Left ventricle myocardium inferior (tissue), 1 donor: Measurements from ENCODE around the gene NDUFC2. TPM values are rescaled to one million over a fixed set of nuclear protein-coding genes. Genes with fewer than 3 reads are reported as not detected.
"Not testable (repeated sequence)": the region's sequence is repeated elsewhere in the genome, so short reads cannot be mapped to it uniquely, and the experiment has no call there.

Experiments
- DNase-seq: peaks from one replicate; pipeline ENCODE4 v3.0.0-alpha.2; 2020
- H3K27ac ChIP-seq: fragments of 200-600 bp; replicated peaks from 2 replicates; pipeline ENCODE4 v1.8.0; 2021
- H3K27me3 ChIP-seq: fragments of 200-600 bp; 2 replicates; pipeline ENCODE4 v1.8.0; 2021; ENCODE audit warnings: low read depth
- H3K36me3 ChIP-seq: fragments of 200-600 bp; 2 replicates; pipeline ENCODE4 v1.8.0; 2021
- H3K4me1 ChIP-seq: fragments of 200-600 bp; 2 replicates; pipeline ENCODE4 v1.8.0; 2021
- H3K4me3 ChIP-seq: fragments of 200-600 bp; 2 replicates; pipeline ENCODE4 v1.8.0; 2021; ENCODE audit warnings: mild to moderate bottlenecking, moderate library complexity
- H3K9me3 ChIP-seq: fragments of 200-600 bp; replicated peaks from 2 replicates; pipeline ENCODE4 v1.8.0; 2021
- intact Hi-C: fragments of 100-400 bp; cut with micrococcal nuclease; formaldehyde crosslinking; loops from one replicate; pipeline ENCODE4 v1.11.0; 2022
- total RNA-seq: library from RNA; stranded (reverse); fragmentation: NEBNext Ultra II Directional; extraction: Animal tissue kit (Norgen Biotek cat#: 25700); gene quantifications from one replicate; pipeline ENCODE4 v1.2.1, GENCODE V29; 2021
- TF ChIP-seq, protein P1 (sequence below): fragments of 200-600 bp; IDR thresholded peaks from 2 replicates; pipeline ENCODE4 v1.8.0; 2021; ENCODE audit warnings: antibody characterized with exemption, mild to moderate bottlenecking, borderline replicate concordance
- donor health status: DM: no; HTN: yes; CAD: no; lungs with severe emphysema.

NDUFC2 gene
- total RNA-seq, 1 donor from 2014 or later: 295 TPM

- no peak overlapping the region for H3K4me3 ChIP-seq
- peaks cover 19% of the 10 kb centered on the region for H3K4me1 ChIP-seq
- TF ChIP-seq, protein P1, sequence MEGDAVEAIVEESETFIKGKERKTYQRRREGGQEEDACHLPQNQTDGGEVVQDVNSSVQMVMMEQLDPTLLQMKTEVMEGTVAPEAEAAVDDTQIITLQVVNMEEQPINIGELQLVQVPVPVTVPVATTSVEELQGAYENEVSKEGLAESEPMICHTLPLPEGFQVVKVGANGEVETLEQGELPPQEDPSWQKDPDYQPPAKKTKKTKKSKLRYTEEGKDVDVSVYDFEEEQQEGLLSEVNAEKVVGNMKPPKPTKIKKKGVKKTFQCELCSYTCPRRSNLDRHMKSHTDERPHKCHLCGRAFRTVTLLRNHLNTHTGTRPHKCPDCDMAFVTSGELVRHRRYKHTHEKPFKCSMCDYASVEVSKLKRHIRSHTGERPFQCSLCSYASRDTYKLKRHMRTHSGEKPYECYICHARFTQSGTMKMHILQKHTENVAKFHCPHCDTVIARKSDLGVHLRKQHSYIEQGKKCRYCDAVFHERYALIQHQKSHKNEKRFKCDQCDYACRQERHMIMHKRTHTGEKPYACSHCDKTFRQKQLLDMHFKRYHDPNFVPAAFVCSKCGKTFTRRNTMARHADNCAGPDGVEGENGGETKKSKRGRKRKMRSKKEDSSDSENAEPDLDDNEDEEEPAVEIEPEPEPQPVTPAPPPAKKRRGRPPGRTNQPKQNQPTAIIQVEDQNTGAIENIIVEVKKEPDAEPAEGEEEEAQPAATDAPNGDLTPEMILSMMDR: no peak
- H3K36me3 ChIP-seq: peaks cover 32% of the 10 kb centered on the region
- intact Hi-C loops: no loop called here
- no peaks in the 10 kb centered on the region for H3K27me3 ChIP-seq
- DNase-seq: no peak
- H3K27ac ChIP-seq: no peak overlapping the region
- no peaks in the 10 kb centered on the region for H3K9me3 ChIP-seq
Observed at GRCh38 chr11:78097666-78098385, 18.2 kb upstream of the NDUFC2 start.

DNA sequence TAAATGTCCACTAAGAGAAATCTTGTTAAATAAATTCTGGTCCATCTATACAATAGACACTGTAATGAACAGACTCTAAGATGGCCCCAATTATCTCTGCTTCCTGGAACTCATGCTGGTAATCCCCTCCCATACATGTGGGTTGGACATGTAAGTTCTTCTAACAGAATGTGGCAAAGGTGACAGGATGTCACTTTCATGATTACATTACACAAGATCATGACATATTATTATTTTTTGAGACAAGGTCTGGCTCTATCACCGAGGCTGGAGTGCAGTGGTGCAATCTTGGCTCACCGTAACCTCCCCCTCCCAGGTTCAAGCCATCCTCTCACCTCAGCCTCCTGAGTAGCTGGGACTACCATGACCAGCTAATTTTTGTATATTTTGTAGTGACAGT is 14.6 kb upstream of the NDUFC2 start:
- TF ChIP-seq, protein P1: no peak
- no peak for DNase-seq
- Histone ChIP-seq H3K4me3 (no peak overlapping the region), H3K27me3 (no peaks in the 10 kb centered on the region), H3K27ac (no peak overlapping the region), H3K4me1 (peaks cover 7% of the 10 kb centered on the region), H3K9me3 (no peaks in the 10 kb centered on the region), H3K36me3 (peaks cover 15% of the 10 kb centered on the region)
- intact Hi-C loops: no loop called here

DNA sequence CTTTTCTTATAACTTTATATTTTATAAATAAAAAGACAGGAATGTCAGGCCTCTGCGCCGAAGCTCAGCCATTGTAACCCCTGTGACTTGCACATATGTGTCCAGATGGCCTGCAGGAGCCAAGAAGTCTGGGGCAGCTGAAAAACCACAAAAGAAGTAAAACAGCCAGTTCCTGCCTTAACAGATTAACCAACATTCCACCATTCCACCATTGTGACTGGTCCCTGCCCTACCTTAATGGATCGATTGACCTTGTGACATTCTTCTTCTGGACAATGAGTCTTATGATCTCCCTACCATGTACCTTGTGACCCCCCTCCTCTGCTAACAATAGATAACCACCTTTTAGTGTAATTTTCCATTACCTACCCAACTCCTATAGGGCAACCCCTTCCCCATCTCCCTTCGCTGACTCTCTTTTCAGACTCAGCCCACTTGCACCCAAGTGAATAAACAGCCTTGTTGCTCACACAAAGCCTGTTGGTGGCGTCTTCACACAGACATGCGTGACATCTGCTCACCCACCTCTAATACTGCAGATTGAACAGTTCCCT is 6.9 kb upstream of the NDUFC2 start:
- intact Hi-C loops, H3K36me3 ChIP-seq, H3K4me1 ChIP-seq, H3K27me3 ChIP-seq, H3K9me3 ChIP-seq, H3K27ac ChIP-seq, DNase-seq, H3K4me3 ChIP-seq: not testable (repeated sequence)

GRCh38 chr11:78085972-78086371 is 6.3 kb upstream of the NDUFC2 start:
- TF ChIP-seq, protein P1: no peak
- Histone ChIP-seq H3K9me3 (no peaks in the 10 kb centered on the region), H3K4me3 (no peak overlapping the region), H3K27me3 (no peaks in the 10 kb centered on the region), H3K4me1 (no peaks in the 10 kb centered on the region), H3K36me3 (no peaks in the 10 kb centered on the region), H3K27ac (no peak overlapping the region)
- intact Hi-C loops: no loop called here
- no peak for DNase-seq

DNA sequence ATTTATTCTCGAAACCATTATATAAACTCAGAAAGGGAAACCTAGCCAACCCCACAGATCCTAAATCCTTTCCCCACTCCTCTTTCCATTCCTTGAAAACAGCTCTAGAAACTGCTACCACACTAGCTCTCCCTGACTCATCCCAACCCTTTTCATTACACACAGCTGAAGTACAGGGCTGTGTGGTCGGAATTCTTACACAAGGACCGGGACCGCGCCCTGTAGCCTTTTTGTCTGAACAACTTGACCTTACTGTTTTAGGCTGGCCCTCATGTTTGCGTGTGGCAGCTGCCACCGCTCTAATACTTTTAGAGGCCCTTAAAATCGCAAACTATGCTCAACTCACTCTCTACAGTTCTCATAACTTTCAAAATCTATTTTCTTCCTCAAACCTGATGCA is 4.8 kb upstream of the NDUFC2 start:
- DNase-seq, H3K27me3 ChIP-seq, H3K9me3 ChIP-seq, H3K4me3 ChIP-seq, H3K36me3 ChIP-seq, intact Hi-C loops, H3K27ac ChIP-seq: not testable (repeated sequence)
- peaks cover 12% of the 10 kb centered on the region for H3K4me1 ChIP-seq

DNA sequence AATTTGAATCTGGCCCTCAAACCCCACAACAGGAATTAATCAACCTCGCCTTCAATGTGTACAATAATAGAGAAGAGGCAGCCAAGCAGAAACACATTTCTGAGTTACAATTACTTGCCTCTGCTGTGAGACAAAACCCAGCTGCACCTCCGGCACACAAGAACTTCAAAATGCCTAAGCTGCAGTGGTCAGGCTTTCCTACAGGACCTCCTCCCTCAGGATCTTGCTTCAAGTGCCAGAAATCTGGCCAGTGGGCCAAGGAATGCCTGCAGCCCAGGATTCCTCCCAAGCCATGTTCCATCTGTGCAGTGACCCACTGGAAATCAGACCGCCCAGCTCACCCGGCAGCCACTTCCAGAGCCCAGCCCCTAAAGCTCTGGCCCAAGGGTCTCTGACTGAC is 3.4 kb upstream of the NDUFC2 start:
- TF ChIP-seq, protein P1: no peak
- no peak for DNase-seq
- Histone ChIP-seq H3K9me3 (no peaks in the 10 kb centered on the region), H3K4me3 (no peak overlapping the region), H3K27me3 (no peaks in the 10 kb centered on the region), H3K36me3 (no peaks in the 10 kb centered on the region), H3K4me1 (peaks cover 27% of the 10 kb centered on the region), H3K27ac (no peak overlapping the region)
- intact Hi-C loops: no loop called here
